Endodermal cell (in vitro differentiated cells): Measurements from ENCODE around the gene MTOR. TPM values are rescaled to one million over a fixed set of nuclear protein-coding genes. Genes with fewer than 3 reads are reported as not detected.

Experiments
- DNase-seq: peaks from one replicate; pipeline ENCODE4 v3.0.0-alpha.2; 2017
- H3K27ac ChIP-seq: 2 replicates; pipeline ENCODE4 v1.5.1; 2013; ENCODE audit warnings: mild to moderate bottlenecking, low read depth, low read length, moderate library complexity
- H3K27me3 ChIP-seq: 2 replicates; pipeline ENCODE4 v1.6.1; 2013; ENCODE audit warnings: mild to moderate bottlenecking, low read length, moderate library complexity; ENCODE audit not compliant: insufficient read depth, control insufficient read depth, poor library complexity, severe bottlenecking
- H3K36me3 ChIP-seq: 2 replicates; pipeline ENCODE4 v1.7.0; 2013; ENCODE audit warnings: mild to moderate bottlenecking, low read length, moderate library complexity; ENCODE audit not compliant: control insufficient read depth, insufficient read depth
- H3K4me1 ChIP-seq: one replicate; pipeline ENCODE4 v1.7.0; 2013; ENCODE audit warnings: low read length; ENCODE audit not compliant: control insufficient read depth, insufficient read depth
- H3K4me3 ChIP-seq: 2 replicates; pipeline ENCODE4 v1.5.1; 2013; ENCODE audit warnings: mild to moderate bottlenecking, low read length, moderate library complexity
- H3K9ac ChIP-seq: 2 replicates; pipeline ENCODE4 v1.6.1; 2013; ENCODE audit warnings: mild to moderate bottlenecking, low read length, moderate library complexity; ENCODE audit not compliant: poor library complexity, severe bottlenecking; ENCODE audit errors: extremely low read depth
- H3K9me3 ChIP-seq: 2 replicates; pipeline ENCODE4 v1.6.1; 2013; ENCODE audit warnings: mild to moderate bottlenecking, low read length, moderate library complexity; ENCODE audit not compliant: control insufficient read depth
- H3K27ac Mint-ChIP-seq: 2 replicates; pipeline ENCODE4 v1.8.0; 2020; ENCODE audit warnings: mixed read lengths
- H3K27me3 Mint-ChIP-seq: 2 replicates; pipeline ENCODE4 v1.8.0; 2021; ENCODE audit warnings: mild to moderate bottlenecking, mixed read lengths; ENCODE audit not compliant: insufficient read depth
- H3K36me3 Mint-ChIP-seq: 2 replicates; pipeline ENCODE4 v1.8.0; 2020; ENCODE audit warnings: low read depth, mixed read lengths
- H3K4me1 Mint-ChIP-seq: 2 replicates; pipeline ENCODE4 v1.8.0; 2020; ENCODE audit warnings: mixed read lengths
- H3K4me3 Mint-ChIP-seq: 2 replicates; pipeline ENCODE4 v1.8.0; 2020; ENCODE audit warnings: mild to moderate bottlenecking, moderate library complexity, mixed read lengths
- H3K9me3 Mint-ChIP-seq: 2 replicates; pipeline ENCODE4 v1.8.0; 2020; ENCODE audit warnings: mild to moderate bottlenecking, mixed read lengths
- CTCF ChIP-seq: fragments of 200-600 bp; sonication (generic); conservative IDR thresholded peaks from 2 replicates; pipeline ENCODE4 v1.5.0; 2021; ENCODE audit warnings: antibody characterized with exemption, mild to moderate bottlenecking
- WGBS, 2 experiments: methylation state at CpG; one replicate each; pipeline versions ENCODE4 v1.1.5 to v1.1.7; 2013; ENCODE audit warnings: missing lambda C conversion rate in 2 of 2, mixed read lengths in 1 of 2; ENCODE audit not compliant: insufficient coverage in 1 of 2, insufficient read length in 1 of 2; 5-methylcytosine and 5-hydroxymethylcytosine counted together
- total RNA-seq, 2 donors: library from RNA; stranded (reverse); fragmentation: NEBNext Ultra II Directional in 1 of 2; extraction: Animal tissue kit (Norgen Biotek cat#: 25700) in 1 of 2; gene quantifications; 2 replicates in 1 of 2; 3 replicates in 1 of 2; pipeline ENCODE4 v1.2.1, GENCODE V29; 2021

Gene MTOR
- total RNA-seq, 2 donors from 2014 or later, result 69.0 to 78.3 TPM

- Histone ChIP-seq H3K4me1 (peaks cover 14% of the 10 kb centered on the region), H3K4me3 (no peak overlapping the region), H3K27ac (peak overlapping the region; percentile 45), H3K9ac (no peak overlapping the region), H3K36me3 (peaks cover 22% of the 10 kb centered on the region), H3K9me3 (no peaks in the 10 kb centered on the region), H3K27me3 (no peaks in the 10 kb centered on the region)
- TF ChIP-seq CTCF, result peak; percentile 45
- Mint-ChIP-seq H3K4me1 (peaks cover 31% of the 10 kb centered on the region), H3K9me3 (no peaks in the 10 kb centered on the region), H3K36me3 (peaks cover 51% of the 10 kb centered on the region), H3K4me3 (no peak overlapping the region), H3K27ac (peak overlapping the region; percentile 12), H3K27me3 (no peaks in the 10 kb centered on the region)
- DNase-seq, result no peak
- WGBS, 2 experiments, result 77 to 78% methylated on average over 4 to 7 of the region's 7 CpGs
These were observed 23.8 kb upstream of the MTOR start for GRCh38 chr1:11285883-11286734.

- Histone ChIP-seq H3K4me3 (no peak overlapping the region), H3K27ac (no peak overlapping the region), H3K4me1 (peaks cover 14% of the 10 kb centered on the region), H3K36me3 (peaks cover 22% of the 10 kb centered on the region), H3K27me3 (no peaks in the 10 kb centered on the region), H3K9me3 (no peaks in the 10 kb centered on the region), H3K9ac (no peak overlapping the region)
- 85 to 92% methylated on average over 5 to 6 of the region's 6 CpGs for WGBS, 2 experiments
- TF ChIP-seq CTCF, result no peak
- H3K4me1 Mint-ChIP-seq, result peaks cover 31% of the 10 kb centered on the region
- no peak for DNase-seq
- no peak overlapping the region for H3K27ac Mint-ChIP-seq
- no peaks in the 10 kb centered on the region for H3K27me3 Mint-ChIP-seq
- H3K36me3 Mint-ChIP-seq, result peaks cover 43% of the 10 kb centered on the region
- H3K9me3 Mint-ChIP-seq, result no peaks in the 10 kb centered on the region
- no peak overlapping the region for H3K4me3 Mint-ChIP-seq
These were observed 22.4 kb upstream of the MTOR start for GRCh38 chr1:11284784-11285183.

GRCh38 chr1:11283151-11283550 lies 20.8 kb upstream of the MTOR start:
- Mint-ChIP-seq H3K4me1 (peaks cover 31% of the 10 kb centered on the region), H3K9me3 (no peaks in the 10 kb centered on the region), H3K4me3 (no peak overlapping the region), H3K36me3 (peaks cover 42% of the 10 kb centered on the region), H3K27me3 (no peaks in the 10 kb centered on the region), H3K27ac (no peak overlapping the region)
- H3K9me3 ChIP-seq, result no peaks in the 10 kb centered on the region
- WGBS, 2 experiments, result 96% methylated on average over 3 to 5 of the region's 6 CpGs
- H3K9ac ChIP-seq, result no peak overlapping the region
- H3K4me1 ChIP-seq, result peaks cover 14% of the 10 kb centered on the region
- no peak for DNase-seq
- H3K4me3 ChIP-seq, result no peak overlapping the region
- H3K27me3 ChIP-seq, result no peaks in the 10 kb centered on the region
- no peak for TF ChIP-seq CTCF
- H3K27ac ChIP-seq, result no peak overlapping the region
- peaks cover 24% of the 10 kb centered on the region for H3K36me3 ChIP-seq
